Activated naive CD8-positive, alpha-beta T cell (primary cell): ENCODE results near the gene DIP2A.
A peak's percentile ranks its signal among the peaks of the same experiment; 100 is the strongest.
"Not testable (repeated sequence)": the region's sequence is repeated elsewhere in the genome, so short reads cannot be mapped to it uniquely, and the experiment has no call there.

Experiments used
- H3K27ac Mint-ChIP-seq: one replicate; pipeline ENCODE4 v1.8.0; 2021; ENCODE audit warnings: mixed read lengths
- H3K27me3 Mint-ChIP-seq: one replicate; pipeline ENCODE4 v1.8.0; 2021; ENCODE audit warnings: mixed read lengths
- H3K36me3 Mint-ChIP-seq: one replicate; pipeline ENCODE4 v1.8.0; 2021; ENCODE audit warnings: mixed read lengths
- H3K4me1 Mint-ChIP-seq: one replicate; pipeline ENCODE4 v1.8.0; 2021; ENCODE audit warnings: low read depth, mixed read lengths
- H3K4me3 Mint-ChIP-seq: one replicate; pipeline ENCODE4 v1.8.0; 2021; ENCODE audit warnings: mild to moderate bottlenecking, mixed read lengths
- H3K9me3 Mint-ChIP-seq: one replicate; pipeline ENCODE4 v1.8.0; 2021; ENCODE audit warnings: low read depth, mixed read lengths

DIP2A gene

GRCh38 chr21:46434322-46434958 lies 24.3 kb upstream of the DIP2A start:
- Mint-ChIP-seq H3K36me3 (peaks cover 11% of the 10 kb centered on the region), H3K27ac (peak overlapping the region; percentile 77), H3K27me3 (no peaks in the 10 kb centered on the region), H3K4me1 (peaks cover 36% of the 10 kb centered on the region), H3K4me3 (peak overlapping the region; percentile 3), H3K9me3 (no peaks in the 10 kb centered on the region)

GRCh38 chr21:46435786-46436227 lies 22.9 kb upstream of the DIP2A start:
- peaks cover 34% of the 10 kb centered on the region for H3K4me1 Mint-ChIP-seq
- no peak overlapping the region for H3K4me3 Mint-ChIP-seq
- H3K27me3 Mint-ChIP-seq, result no peaks in the 10 kb centered on the region
- H3K36me3 Mint-ChIP-seq, result peaks cover 9% of the 10 kb centered on the region
- peak overlapping the region; percentile 50 for H3K27ac Mint-ChIP-seq
- H3K9me3 Mint-ChIP-seq, result no peaks in the 10 kb centered on the region

- no peaks in the 10 kb centered on the region for H3K9me3 Mint-ChIP-seq
- no peaks in the 10 kb centered on the region for H3K27me3 Mint-ChIP-seq
- peaks cover 9% of the 10 kb centered on the region for H3K36me3 Mint-ChIP-seq
- H3K4me3 Mint-ChIP-seq, result no peak overlapping the region
- H3K27ac Mint-ChIP-seq, result no peak overlapping the region
- H3K4me1 Mint-ChIP-seq, result peaks cover 29% of the 10 kb centered on the region
Observed at GRCh38 chr21:46436621-46437020, 22.1 kb upstream of the DIP2A start.

- H3K4me1 Mint-ChIP-seq, result peaks cover 25% of the 10 kb centered on the region
- H3K27me3 Mint-ChIP-seq, result no peaks in the 10 kb centered on the region
- H3K9me3 Mint-ChIP-seq, result no peaks in the 10 kb centered on the region
- peaks cover 6% of the 10 kb centered on the region for H3K36me3 Mint-ChIP-seq
- peak overlapping the region; percentile 88 for H3K27ac Mint-ChIP-seq
- H3K4me3 Mint-ChIP-seq, result peak overlapping the region; percentile 71
Observed at GRCh38 chr21:46437096-46437498, 21.6 kb upstream of the DIP2A start.

- Mint-ChIP-seq H3K36me3 (peaks cover 3% of the 10 kb centered on the region), H3K27me3 (no peaks in the 10 kb centered on the region), H3K9me3 (no peaks in the 10 kb centered on the region), H3K4me1 (peaks cover 22% of the 10 kb centered on the region), H3K27ac (peak overlapping the region; percentile 88), H3K4me3 (peak overlapping the region; percentile 71)
Observed at GRCh38 chr21:46437511-46437910, 21.2 kb upstream of the DIP2A start.

GRCh38 chr21:46438241-46438640 lies 20.4 kb upstream of the DIP2A start:
- no peaks in the 10 kb centered on the region for H3K27me3 Mint-ChIP-seq
- peaks cover 24% of the 10 kb centered on the region for H3K4me1 Mint-ChIP-seq
- peaks cover 3% of the 10 kb centered on the region for H3K36me3 Mint-ChIP-seq

GRCh38 chr21:46439906-46440305 lies 18.8 kb upstream of the DIP2A start:
- no peak overlapping the region for H3K27ac Mint-ChIP-seq
- peaks cover 3% of the 10 kb centered on the region for H3K36me3 Mint-ChIP-seq
- H3K27me3 Mint-ChIP-seq, result no peaks in the 10 kb centered on the region
- H3K4me1 Mint-ChIP-seq, result peaks cover 28% of the 10 kb centered on the region
- no peak overlapping the region for H3K4me3 Mint-ChIP-seq
- no peaks in the 10 kb centered on the region for H3K9me3 Mint-ChIP-seq

More at GRCh38 chr21:46438241-46438640, 20.4 kb upstream of the DIP2A start:
- H3K4me3 Mint-ChIP-seq, result no peak overlapping the region
- H3K9me3 Mint-ChIP-seq, result no peaks in the 10 kb centered on the region
- H3K27ac Mint-ChIP-seq, result peak overlapping the region; percentile 88

- no peaks in the 10 kb centered on the region for H3K27me3 Mint-ChIP-seq
Observed at GRCh38 chr21:46441331-46441730, 17.4 kb upstream of the DIP2A start.

GRCh38 chr21:46441961-46442498 lies 16.7 kb upstream of the DIP2A start:
- no peak overlapping the region for H3K27ac Mint-ChIP-seq
- no peaks in the 10 kb centered on the region for H3K9me3 Mint-ChIP-seq
- H3K27me3 Mint-ChIP-seq, result no peaks in the 10 kb centered on the region
- no peak overlapping the region for H3K4me3 Mint-ChIP-seq
- H3K36me3 Mint-ChIP-seq, result peaks cover 3% of the 10 kb centered on the region
- H3K4me1 Mint-ChIP-seq, result peaks cover 20% of the 10 kb centered on the region

More at GRCh38 chr21:46441331-46441730, 17.4 kb upstream of the DIP2A start:
- Mint-ChIP-seq H3K36me3 (peaks cover 3% of the 10 kb centered on the region), H3K27ac (peak overlapping the region; percentile 41), H3K9me3 (no peaks in the 10 kb centered on the region), H3K4me1 (peaks cover 25% of the 10 kb centered on the region), H3K4me3 (no peak overlapping the region)

GRCh38 chr21:46442938-46443337 lies 15.8 kb upstream of the DIP2A start:
- H3K27ac Mint-ChIP-seq, result peak overlapping the region; percentile 68
- H3K9me3 Mint-ChIP-seq, result no peaks in the 10 kb centered on the region
- peaks cover 15% of the 10 kb centered on the region for H3K4me1 Mint-ChIP-seq
- no peaks in the 10 kb centered on the region for H3K27me3 Mint-ChIP-seq
- peaks cover 6% of the 10 kb centered on the region for H3K36me3 Mint-ChIP-seq
- no peak overlapping the region for H3K4me3 Mint-ChIP-seq

GRCh38 chr21:46443910-46444309 lies 14.8 kb upstream of the DIP2A start:
- Mint-ChIP-seq H3K4me3 (no peak overlapping the region), H3K27ac (peak overlapping the region; percentile 66), H3K9me3 (peaks cover 6% of the 10 kb centered on the region), H3K4me1 (peaks cover 10% of the 10 kb centered on the region), H3K27me3 (no peaks in the 10 kb centered on the region), H3K36me3 (peaks cover 12% of the 10 kb centered on the region)

- Mint-ChIP-seq H3K36me3 (peaks cover 13% of the 10 kb centered on the region), H3K4me3 (no peak overlapping the region), H3K27ac (no peak overlapping the region), H3K27me3 (no peaks in the 10 kb centered on the region), H3K4me1 (peaks cover 13% of the 10 kb centered on the region), H3K9me3 (peaks cover 6% of the 10 kb centered on the region)
Observed at GRCh38 chr21:46448108-46448507, 10.6 kb upstream of the DIP2A start.

- Mint-ChIP-seq H3K4me1 (peaks cover 16% of the 10 kb centered on the region), H3K36me3 (peaks cover 15% of the 10 kb centered on the region)
- H3K9me3 Mint-ChIP-seq, H3K27ac Mint-ChIP-seq, H3K27me3 Mint-ChIP-seq, H3K4me3 Mint-ChIP-seq: not testable (repeated sequence)
Observed at GRCh38 chr21:46448855-46449254, 9.8 kb upstream of the DIP2A start.

- Mint-ChIP-seq H3K9me3 (peaks cover 6% of the 10 kb centered on the region), H3K4me1 (peaks cover 35% of the 10 kb centered on the region), H3K4me3 (no peak overlapping the region), H3K36me3 (peaks cover 15% of the 10 kb centered on the region), H3K27ac (no peak overlapping the region), H3K27me3 (no peaks in the 10 kb centered on the region)
Observed at GRCh38 chr21:46452710-46453109, 6.0 kb upstream of the DIP2A start.

- Mint-ChIP-seq H3K4me3 (no peak overlapping the region), H3K27ac (no peak overlapping the region), H3K4me1 (peaks cover 37% of the 10 kb centered on the region), H3K27me3 (no peaks in the 10 kb centered on the region), H3K9me3 (no peaks in the 10 kb centered on the region), H3K36me3 (peaks cover 9% of the 10 kb centered on the region)
Observed at GRCh38 chr21:46454142-46454541, 4.5 kb upstream of the DIP2A start.
